IPS-20b (cell line): ENCODE measurements around the gene PARD3.

Source experiments
- H3K27ac ChIP-seq: one replicate; pipeline ENCODE4 v1.5.1; 2013; ENCODE audit warnings: low read length
- H3K27me3 ChIP-seq: 2 replicates; pipeline ENCODE4 v1.6.1; 2013; ENCODE audit warnings: mild to moderate bottlenecking, low read length, inconsistent platforms; ENCODE audit not compliant: insufficient read depth
- H3K36me3 ChIP-seq: 2 replicates; pipeline ENCODE4 v1.6.1; 2013; ENCODE audit warnings: low read depth, mild to moderate bottlenecking, inconsistent platforms, low read length, moderate library complexity; ENCODE audit not compliant: insufficient read depth
- H3K4me1 ChIP-seq: 2 replicates; pipeline ENCODE4 v1.6.1; 2013; ENCODE audit warnings: mild to moderate bottlenecking, control low read depth, inconsistent platforms, low read length, moderate library complexity; ENCODE audit not compliant: insufficient read depth
- H3K4me3 ChIP-seq: 2 replicates; pipeline ENCODE4 v1.5.1; 2013; ENCODE audit warnings: mild to moderate bottlenecking, low read length, inconsistent platforms
- H3K9ac ChIP-seq: 2 replicates; pipeline ENCODE4 v1.6.1; 2013; ENCODE audit warnings: low read depth, mild to moderate bottlenecking, inconsistent platforms, low read length, moderate library complexity
- H3K9me3 ChIP-seq: 2 replicates; pipeline ENCODE4 v1.6.1; 2013; ENCODE audit warnings: mild to moderate bottlenecking, low read depth, low read length, inconsistent platforms; ENCODE audit not compliant: insufficient read depth

The PARD3 gene

GRCh38 chr10:34323192-34323591 is 491.9 kb downstream of the PARD3 start:
- Histone ChIP-seq H3K9ac (no peak overlapping the region), H3K4me3 (no peak overlapping the region), H3K27ac (no peak overlapping the region), H3K36me3 (no peaks in the 10 kb centered on the region), H3K9me3 (no peaks in the 10 kb centered on the region), H3K27me3 (no peaks in the 10 kb centered on the region), H3K4me1 (no peaks in the 10 kb centered on the region)

DNA sequence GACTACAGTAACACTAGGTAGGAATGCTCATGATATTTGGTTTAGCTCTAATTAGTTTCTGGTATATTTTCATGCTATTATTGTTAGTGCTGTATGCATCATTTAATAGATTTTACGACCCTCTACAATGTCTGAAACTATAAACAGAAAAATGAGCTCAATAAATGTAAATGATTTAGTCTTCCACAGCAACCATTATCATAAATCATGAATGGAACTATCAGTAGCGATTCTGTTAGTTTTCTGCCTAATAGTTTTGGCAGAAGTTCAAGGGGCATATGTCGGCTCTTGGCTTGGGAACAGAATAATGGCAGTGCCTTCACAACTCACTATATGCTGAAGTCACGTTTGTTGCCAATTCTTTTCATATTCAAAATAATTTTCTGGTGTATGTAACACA is 494.8 kb downstream of the PARD3 start:
- peaks cover 12% of the 10 kb centered on the region; the same call in 1 of the 2 replicates for H3K4me1 ChIP-seq
- no peak overlapping the region for H3K27ac ChIP-seq
- H3K4me3 ChIP-seq = no peak overlapping the region
- H3K9me3 ChIP-seq = no peaks in the 10 kb centered on the region
- H3K36me3 ChIP-seq = 0 out of 2 replicates have a peak, but pooled peaks cover 7% of the 10 kb centered on the region
- no peak overlapping the region for H3K9ac ChIP-seq
- H3K27me3 ChIP-seq = no peaks in the 10 kb centered on the region

DNA sequence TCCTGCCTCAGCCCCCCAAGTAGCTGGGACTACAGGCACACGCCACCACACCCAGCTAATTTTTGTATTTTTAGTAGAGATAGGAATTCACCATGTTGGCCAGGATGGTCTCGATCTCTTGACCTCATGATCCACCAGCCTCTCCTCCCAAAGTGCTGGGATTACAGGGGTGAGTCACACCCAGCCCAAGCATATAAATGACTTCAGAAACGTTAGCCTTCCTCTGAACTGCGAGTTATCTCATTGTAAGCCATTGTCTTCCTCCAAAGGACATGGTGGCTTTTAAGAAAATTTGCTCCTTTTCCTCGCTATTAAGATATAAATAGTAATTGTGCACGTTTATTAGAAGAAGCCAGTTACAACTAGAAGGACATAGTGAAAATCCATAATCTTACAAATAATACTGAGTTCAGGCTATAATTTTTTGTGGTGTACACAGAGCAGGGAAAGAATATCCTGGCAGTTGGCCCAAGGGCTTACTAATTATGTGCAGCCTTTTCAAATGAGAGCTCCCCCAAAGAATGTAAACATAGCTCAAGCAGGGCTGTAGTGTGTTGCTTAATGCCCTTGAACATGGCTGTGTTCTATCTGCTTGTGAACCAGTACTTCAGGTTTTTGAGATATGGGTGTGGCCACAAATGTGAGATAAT is 495.8 kb downstream of the PARD3 start:
- H3K27ac ChIP-seq = no peak overlapping the region

GRCh38 chr10:34316154-34316553 is 498.9 kb downstream of the PARD3 start:
- peaks cover 12% of the 10 kb centered on the region; the same call in 1 of the 2 replicates for H3K4me1 ChIP-seq
- H3K27me3 ChIP-seq = no peaks in the 10 kb centered on the region
- H3K9me3 ChIP-seq = no peaks in the 10 kb centered on the region
- H3K27ac ChIP-seq = no peak overlapping the region
- H3K9ac ChIP-seq = no peak overlapping the region
- no peak overlapping the region for H3K4me3 ChIP-seq
- 0 out of 2 replicates have a peak, but pooled peaks cover 7% of the 10 kb centered on the region for H3K36me3 ChIP-seq

More for the DNA sequence above, 495.8 kb downstream of the PARD3 start:
- no peaks in the 10 kb centered on the region for H3K9me3 ChIP-seq
- no peak overlapping the region for H3K4me3 ChIP-seq
- no peak overlapping the region for H3K9ac ChIP-seq
- H3K36me3 ChIP-seq = 0 out of 2 replicates have a peak, but pooled peaks cover 7% of the 10 kb centered on the region
- no peaks in the 10 kb centered on the region for H3K27me3 ChIP-seq
- H3K4me1 ChIP-seq = peaks cover 12% of the 10 kb centered on the region; the same call in 1 of the 2 replicates

- Histone ChIP-seq H3K4me1 (peaks cover 12% of the 10 kb centered on the region; the same call in 1 of the 2 replicates), H3K9me3 (no peaks in the 10 kb centered on the region), H3K4me3 (no peak overlapping the region), H3K36me3 (0 out of 2 replicates have a peak, but pooled peaks cover 7% of the 10 kb centered on the region), H3K27ac (no peak overlapping the region), H3K9ac (no peak overlapping the region), H3K27me3 (no peaks in the 10 kb centered on the region)
Observed at GRCh38 chr10:34314457-34314856, 500.6 kb downstream of the PARD3 start.

DNA sequence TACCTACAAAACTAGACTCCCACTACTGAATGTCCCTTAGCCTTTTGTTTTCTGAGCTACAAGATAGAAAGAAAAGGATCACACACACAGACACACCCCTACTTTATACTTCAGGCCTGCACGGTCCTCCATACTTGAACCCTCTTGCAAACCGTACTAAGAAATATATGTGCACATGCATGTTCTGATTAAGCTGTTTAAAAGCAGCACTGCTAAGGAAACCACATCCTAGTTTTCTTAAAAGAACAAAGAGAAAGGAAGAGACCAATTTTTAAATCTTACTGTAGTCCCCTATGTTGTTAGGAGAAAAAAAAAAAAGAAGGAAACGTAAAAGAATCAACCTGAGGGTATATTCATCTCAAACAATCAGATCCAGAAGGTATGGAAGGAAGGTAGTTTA is 501.2 kb downstream of the PARD3 start:
- Histone ChIP-seq H3K9me3 (no peaks in the 10 kb centered on the region), H3K9ac (no peak overlapping the region), H3K4me3 (no peak overlapping the region), H3K4me1 (peaks cover 12% of the 10 kb centered on the region; the same call in 1 of the 2 replicates), H3K27ac (no peak overlapping the region), H3K27me3 (no peaks in the 10 kb centered on the region), H3K36me3 (0 out of 2 replicates have a peak, but pooled peaks cover 7% of the 10 kb centered on the region)

DNA sequence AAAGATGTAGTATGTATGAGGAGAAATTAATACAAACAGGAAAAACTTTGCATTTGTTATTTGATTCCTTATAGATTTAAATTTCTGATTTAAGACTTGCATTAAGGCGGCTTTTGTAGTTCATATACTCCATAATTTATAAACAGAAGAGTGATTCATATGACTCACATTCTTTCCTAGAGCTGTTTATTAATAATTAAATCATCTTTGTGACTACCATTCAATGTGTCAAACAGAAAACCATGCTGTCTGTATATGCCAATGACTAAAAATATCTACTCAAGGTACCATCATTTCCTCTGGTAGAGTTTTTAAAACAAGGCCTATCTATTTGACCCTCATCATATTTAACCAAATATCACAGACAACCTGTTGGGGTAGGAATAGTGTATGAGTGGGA is 501.7 kb downstream of the PARD3 start:
- Histone ChIP-seq H3K27ac (no peak overlapping the region), H3K27me3 (no peaks in the 10 kb centered on the region), H3K4me3 (no peak overlapping the region), H3K4me1 (peaks cover 12% of the 10 kb centered on the region; the same call in 1 of the 2 replicates), H3K9me3 (no peaks in the 10 kb centered on the region), H3K9ac (no peak overlapping the region), H3K36me3 (0 out of 2 replicates have a peak, but pooled peaks cover 7% of the 10 kb centered on the region)

- Histone ChIP-seq H3K36me3 (0 out of 2 replicates have a peak, but pooled peaks cover 7% of the 10 kb centered on the region), H3K27ac (no peak overlapping the region), H3K27me3 (no peaks in the 10 kb centered on the region), H3K4me3 (no peak overlapping the region), H3K9ac (no peak overlapping the region), H3K4me1 (peaks cover 7% of the 10 kb centered on the region; the same call in 1 of the 2 replicates), H3K9me3 (no peaks in the 10 kb centered on the region)
Observed at GRCh38 chr10:34311679-34312078, 503.4 kb downstream of the PARD3 start.

DNA sequence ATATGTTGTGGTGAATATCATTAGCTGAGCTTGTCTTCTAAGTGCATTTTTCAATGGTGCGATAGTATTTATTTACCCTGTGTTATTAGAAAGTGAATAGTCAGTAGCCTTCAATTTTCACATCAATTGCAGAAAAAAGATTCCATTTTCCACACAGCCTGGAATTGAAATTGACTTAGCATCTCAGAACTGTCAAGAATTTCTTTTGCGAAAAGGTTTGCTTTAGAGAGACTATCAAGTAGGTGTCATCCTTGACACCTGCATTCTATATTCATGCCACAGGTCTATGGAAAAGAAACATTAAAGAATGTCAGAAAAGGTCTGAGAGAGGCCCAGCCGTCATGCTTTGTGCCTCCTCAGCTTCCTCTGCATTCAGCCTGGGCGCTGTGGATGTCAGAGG is 504.9 kb downstream of the PARD3 start:
- Histone ChIP-seq H3K9ac (no peak overlapping the region), H3K27me3 (no peaks in the 10 kb centered on the region), H3K27ac (no peak overlapping the region), H3K9me3 (no peaks in the 10 kb centered on the region), H3K36me3 (no peaks in the 10 kb centered on the region), H3K4me1 (no peaks in the 10 kb centered on the region), H3K4me3 (no peak overlapping the region)

DNA sequence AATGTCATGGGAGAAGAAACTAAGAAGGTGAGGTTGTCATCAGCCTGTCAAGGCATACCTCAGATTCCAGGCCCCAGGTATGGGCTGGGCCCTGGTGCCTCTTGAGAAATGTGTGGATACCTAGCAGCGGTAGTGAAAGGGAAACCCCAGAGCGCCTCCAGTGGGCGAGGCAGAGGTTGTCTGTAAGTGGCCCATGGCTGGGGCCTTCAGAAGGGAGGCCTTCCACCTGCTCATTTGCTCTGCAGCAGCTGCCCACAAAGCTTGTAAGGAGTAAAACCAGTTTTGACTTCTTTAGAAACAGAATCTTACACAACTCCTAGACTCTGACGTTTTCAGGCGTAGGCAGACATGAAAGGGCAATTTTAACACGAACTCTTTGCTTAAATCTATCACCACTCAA is 509.9 kb downstream of the PARD3 start:
- Histone ChIP-seq H3K9me3 (no peaks in the 10 kb centered on the region), H3K27ac (no peak overlapping the region), H3K4me3 (no peak overlapping the region), H3K27me3 (no peaks in the 10 kb centered on the region), H3K36me3 (no peaks in the 10 kb centered on the region), H3K4me1 (no peaks in the 10 kb centered on the region), H3K9ac (no peak overlapping the region)

DNA sequence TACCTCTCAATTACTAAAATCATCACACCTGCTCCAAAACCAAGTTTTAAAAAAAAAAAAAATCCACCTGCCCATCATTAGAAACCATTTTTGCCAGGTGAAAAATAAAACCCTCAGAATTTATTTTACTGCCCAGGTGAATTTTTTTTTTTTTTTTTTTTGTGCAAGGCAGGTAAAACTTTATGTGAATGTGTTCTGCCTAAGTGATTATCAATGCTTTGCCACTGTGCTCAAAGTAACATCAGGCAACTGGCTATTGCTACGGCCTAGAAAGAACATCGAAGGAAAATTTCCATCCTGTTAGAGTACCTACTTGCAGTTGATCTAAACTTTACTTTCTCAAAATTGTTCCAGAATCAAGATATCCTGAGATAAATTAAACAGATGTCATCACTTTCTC is 512.1 kb downstream of the PARD3 start:
- Histone ChIP-seq H3K36me3 (no peaks in the 10 kb centered on the region), H3K27ac (no peak overlapping the region), H3K4me1 (no peaks in the 10 kb centered on the region)

DNA sequence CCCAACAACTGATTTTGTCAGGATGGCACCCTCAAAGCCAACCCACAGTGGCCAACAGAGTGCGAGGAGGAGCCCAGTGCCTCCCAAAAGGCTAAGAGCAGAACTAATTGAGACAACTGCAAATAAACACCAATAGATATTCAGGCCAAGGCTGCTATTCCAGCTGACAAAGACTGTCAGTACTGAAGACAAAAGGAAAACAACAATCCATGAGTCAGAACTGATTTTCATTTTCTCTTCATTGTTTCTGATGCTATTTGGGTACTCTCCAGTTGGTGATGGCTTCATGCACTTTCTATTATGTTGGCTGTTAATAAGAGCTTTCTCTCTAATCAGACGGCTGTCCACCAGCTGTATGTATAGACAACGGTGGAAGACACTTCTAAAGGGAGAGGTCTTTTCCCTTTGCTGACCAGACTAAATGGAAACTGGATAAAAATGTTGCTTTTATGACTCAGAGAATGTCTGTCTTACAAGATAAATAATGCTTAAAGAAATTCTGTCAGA is 515.9 kb downstream of the PARD3 start:
- Histone ChIP-seq H3K36me3 (no peaks in the 10 kb centered on the region), H3K4me3 (no peak overlapping the region), H3K27ac (no peak overlapping the region), H3K4me1 (peaks cover 4% of the 10 kb centered on the region; the same call in 1 of the 2 replicates), H3K27me3 (no peaks in the 10 kb centered on the region), H3K9me3 (no peaks in the 10 kb centered on the region), H3K9ac (no peak overlapping the region)

More for the DNA sequence above, 512.1 kb downstream of the PARD3 start:
- H3K9ac ChIP-seq = no peak overlapping the region
- H3K27me3 ChIP-seq = no peaks in the 10 kb centered on the region
- no peaks in the 10 kb centered on the region for H3K9me3 ChIP-seq
- no peak overlapping the region for H3K4me3 ChIP-seq
